Measurements from ENCODE around the gene NDRG4.

Gene NDRG4

DNA sequence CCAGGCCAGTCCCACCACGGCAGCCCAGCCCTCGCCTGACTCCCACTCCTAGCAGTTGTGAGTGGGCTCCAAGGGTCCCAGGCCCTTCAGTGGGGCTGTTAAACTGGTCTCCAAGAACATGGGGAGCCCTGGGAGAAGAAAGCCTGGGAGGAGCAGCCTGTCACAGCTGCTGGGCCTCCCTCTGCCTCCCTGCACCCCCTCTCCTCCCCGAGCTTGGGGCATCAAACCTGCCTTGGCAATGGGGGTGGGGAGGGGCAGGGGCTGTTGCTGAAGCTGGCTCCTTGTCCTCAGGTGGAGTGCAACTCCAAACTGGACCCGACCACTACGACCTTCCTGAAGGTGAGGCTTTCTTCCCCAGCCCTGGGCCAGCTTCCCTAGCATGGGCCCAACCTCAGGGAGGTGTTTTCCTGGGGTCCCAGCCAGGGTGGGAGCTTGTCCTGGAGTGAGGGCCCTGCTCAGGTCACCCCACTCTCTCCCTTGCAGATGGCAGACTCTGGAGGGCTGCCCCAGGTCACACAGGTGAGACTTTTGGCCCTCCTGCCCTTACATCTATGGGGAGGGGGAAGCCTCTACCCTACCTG lies 8.8 kb downstream of the NDRG4 start:
- Histone ChIP-seq H3K4me1 (ENCODE audit: control insufficient read depth, insufficient read depth, low read length) (no peaks in the 10 kb centered on the region), H3K36me3 (ENCODE audit: insufficient read depth, low read length) (no peaks in the 10 kb centered on the region), H3K27me3 (ENCODE audit: control insufficient read depth, insufficient read depth, low read length) (no peaks in the 10 kb centered on the region), H3K4me3 (ENCODE audit: low read length) (no peak overlapping the region), H3K9me3 (replicated peaks; ENCODE audit: low read length) (no peaks in the 10 kb centered on the region), H3K9ac (ENCODE audit: low read depth, low read length) (no peak overlapping the region), H3K4me2 (ENCODE audit: low read length) (no peak overlapping the region)

DNA sequence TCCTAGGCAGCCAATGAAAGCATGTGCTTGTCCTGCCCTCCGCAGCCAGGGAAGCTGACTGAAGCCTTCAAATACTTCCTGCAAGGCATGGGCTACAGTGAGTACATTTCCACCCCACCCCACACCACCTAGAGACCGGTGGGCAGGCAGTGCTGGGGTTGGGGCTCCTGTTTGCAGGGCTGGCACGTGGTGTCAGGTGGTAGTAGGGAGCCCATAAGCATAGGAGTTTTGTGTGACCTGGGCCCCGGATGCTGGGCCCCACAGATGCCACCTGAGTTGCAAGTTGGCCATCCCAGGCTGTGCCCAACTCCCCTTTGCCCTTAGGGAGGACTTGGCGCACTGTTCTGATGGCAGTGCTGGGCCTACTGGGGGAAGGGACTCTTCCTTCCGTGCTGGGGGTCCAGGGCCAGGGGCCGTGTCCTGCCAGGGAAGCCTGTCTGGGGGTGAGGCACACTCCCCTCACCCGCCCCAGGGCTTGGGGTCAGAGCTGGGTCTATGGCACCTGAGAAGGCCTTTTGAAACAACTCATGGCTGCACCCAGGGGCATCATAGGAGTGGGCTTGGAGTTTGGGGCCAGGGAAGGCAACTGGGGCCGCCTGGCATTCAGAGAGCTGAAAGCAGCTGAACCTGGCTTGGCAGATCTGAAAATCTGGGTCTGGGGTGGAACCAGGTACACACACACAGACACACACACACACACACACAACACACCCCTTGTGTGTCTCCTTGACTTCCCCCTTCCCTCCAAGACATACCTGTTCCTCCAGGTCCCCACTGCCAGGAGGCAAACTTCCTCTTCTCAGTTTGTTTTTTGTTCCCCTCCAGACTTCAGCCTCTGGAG lies 9.5 kb downstream of the NDRG4 start:
- Histone ChIP-seq H3K4me2 (ENCODE audit: low read length) (no peak overlapping the region), H3K9ac (ENCODE audit: low read depth, low read length) (no peak overlapping the region), H3K36me3 (ENCODE audit: insufficient read depth, low read length) (no peaks in the 10 kb centered on the region), H3K9me3 (replicated peaks; ENCODE audit: low read length) (no peaks in the 10 kb centered on the region), H3K4me3 (ENCODE audit: low read length) (no peak overlapping the region), H3K27me3 (ENCODE audit: control insufficient read depth, insufficient read depth, low read length) (no peaks in the 10 kb centered on the region), H3K4me1 (ENCODE audit: control insufficient read depth, insufficient read depth, low read length) (peaks cover 1% of the 10 kb centered on the region)

DNA sequence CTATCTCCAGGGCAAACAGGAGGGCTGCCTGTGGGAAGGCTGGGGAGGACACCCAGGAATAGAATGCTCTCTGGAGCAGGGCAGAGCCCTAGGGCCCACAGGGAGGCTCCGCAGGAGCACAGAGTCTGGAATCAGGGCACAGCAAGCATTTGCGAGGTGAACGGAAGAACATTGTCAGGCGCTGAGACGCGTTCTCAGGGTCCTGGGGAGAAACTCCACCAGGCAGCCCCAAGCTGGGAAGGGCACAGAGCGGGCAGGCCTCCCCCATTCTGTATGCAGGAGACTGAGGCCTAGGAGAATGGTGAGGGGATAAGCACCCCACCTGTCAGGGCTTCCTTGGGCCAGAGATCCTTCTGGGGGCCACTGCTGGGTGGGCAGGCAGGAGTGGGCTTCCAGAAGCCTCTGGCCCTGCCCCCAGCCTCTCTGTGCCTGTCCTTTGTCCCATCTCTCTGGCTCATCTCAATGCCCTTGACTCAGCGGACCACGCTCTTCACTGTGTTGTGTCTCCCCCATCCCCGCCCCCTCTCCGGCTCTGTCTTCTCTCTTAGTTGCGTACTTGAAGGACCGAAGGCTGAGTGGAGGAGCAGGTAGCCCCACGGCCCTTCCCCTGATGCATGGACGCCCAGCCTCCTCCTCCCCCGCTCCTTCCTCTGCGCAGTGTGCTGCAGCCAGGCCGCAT lies 10.3 kb downstream of the NDRG4 start:
- H3K9me3 ChIP-seq (replicated peaks; ENCODE audit: low read length) = no peaks in the 10 kb centered on the region
- no peak overlapping the region for H3K4me3 ChIP-seq (ENCODE audit: low read length)
- peaks cover 8% of the 10 kb centered on the region for H3K4me1 ChIP-seq (ENCODE audit: control insufficient read depth, insufficient read depth, low read length)
- no peaks in the 10 kb centered on the region for H3K36me3 ChIP-seq (ENCODE audit: insufficient read depth, low read length)
- H3K4me2 ChIP-seq (ENCODE audit: low read length) = no peak overlapping the region
- no peak overlapping the region for H3K9ac ChIP-seq (ENCODE audit: low read depth, low read length)
- no peaks in the 10 kb centered on the region for H3K27me3 ChIP-seq (ENCODE audit: control insufficient read depth, insufficient read depth, low read length)

DNA sequence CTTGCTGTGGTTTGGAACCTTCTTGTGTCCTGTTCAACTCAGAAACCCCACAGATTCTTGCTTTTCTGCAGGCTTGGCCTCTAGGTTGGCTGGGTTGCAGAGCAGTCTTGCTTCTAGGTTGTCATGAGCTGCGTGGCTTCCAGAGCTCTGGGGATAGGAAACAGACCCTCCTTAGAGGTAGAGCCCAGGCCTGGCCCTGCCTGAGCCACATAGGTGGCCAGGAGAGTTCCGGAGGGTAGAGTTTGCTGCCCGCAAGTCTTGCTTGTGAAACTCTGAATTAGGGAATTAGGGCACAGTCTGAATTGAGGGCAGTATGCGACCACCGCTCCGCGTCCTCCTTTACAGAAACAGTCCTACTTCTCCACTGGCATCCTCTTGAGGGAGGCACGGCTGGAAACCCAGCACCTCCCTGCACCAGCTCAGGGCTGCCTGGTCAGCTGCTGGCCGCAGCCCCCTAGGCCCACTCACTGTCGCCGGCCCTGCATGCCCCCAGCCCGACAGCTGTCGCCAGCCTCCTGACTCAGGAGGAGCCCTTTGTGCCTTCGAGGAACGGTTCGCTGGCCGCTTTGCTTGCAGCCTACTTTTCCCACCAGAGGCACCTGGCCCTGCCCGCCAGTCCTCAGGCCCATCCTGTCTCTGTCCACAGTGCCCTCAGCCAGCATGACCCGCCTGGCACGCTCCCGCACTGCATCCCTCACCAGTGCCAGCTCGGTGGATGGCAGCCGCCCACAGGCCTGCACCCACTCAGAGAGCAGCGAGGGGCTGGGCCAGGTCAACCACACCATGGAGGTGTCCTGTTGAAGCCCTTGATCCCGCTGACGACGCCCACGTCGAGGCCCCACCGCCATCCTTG lies 11.1 kb downstream of the NDRG4 start:
- Histone ChIP-seq H3K9me3 (replicated peaks; ENCODE audit: low read length) (no peaks in the 10 kb centered on the region), H3K9ac (ENCODE audit: low read depth, low read length) (no peak overlapping the region), H3K4me1 (ENCODE audit: control insufficient read depth, insufficient read depth, low read length) (peaks cover 8% of the 10 kb centered on the region), H3K4me3 (ENCODE audit: low read length) (no peak overlapping the region), H3K27me3 (ENCODE audit: control insufficient read depth, insufficient read depth, low read length) (no peaks in the 10 kb centered on the region), H3K36me3 (ENCODE audit: insufficient read depth, low read length) (no peaks in the 10 kb centered on the region), H3K4me2 (ENCODE audit: low read length) (no peak overlapping the region)

DNA sequence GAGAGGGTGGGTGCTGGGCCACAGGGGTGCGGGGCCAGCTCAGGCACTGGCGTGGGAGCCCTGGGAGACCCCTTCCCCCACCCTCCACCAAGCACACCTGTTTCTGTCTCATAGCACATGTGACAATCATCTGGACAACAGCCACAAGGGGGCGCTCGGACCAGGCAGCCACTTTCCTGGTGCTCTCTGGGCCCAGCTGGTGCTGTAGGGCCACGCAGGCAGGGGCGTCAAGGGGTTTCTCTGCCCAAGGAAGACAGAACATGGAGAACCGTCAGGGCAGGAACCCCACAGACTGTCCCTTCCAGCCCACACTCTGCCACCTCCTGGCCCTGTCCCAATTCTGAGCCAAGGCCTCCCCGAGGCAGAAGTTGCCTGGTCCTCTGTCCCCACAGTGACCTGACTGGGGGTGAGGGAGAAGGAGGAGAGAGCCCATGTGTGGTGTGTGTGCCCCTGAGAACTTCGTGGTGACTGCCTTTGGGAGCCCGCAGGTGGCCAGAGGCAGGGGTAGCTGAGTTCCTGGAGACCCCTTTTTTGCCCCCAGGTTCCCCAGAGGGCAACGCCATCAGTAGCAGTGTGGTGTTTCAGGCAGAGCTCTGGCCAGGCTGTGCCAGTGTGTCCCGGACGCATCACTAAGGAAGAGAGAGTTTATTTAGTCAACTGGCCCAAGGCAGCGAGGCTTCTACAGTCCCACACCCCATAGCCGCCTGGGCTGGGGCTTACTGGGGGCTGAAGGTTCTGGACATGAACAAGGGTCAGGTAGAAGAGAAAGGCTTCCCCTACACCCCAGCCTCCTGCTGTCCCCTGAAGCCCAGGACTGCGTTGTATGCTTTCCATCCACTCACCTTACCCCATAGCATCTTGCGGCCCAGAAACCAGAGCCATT lies 12.2 kb downstream of the NDRG4 start:
- no peak overlapping the region for H3K4me3 ChIP-seq (ENCODE audit: low read length)
- H3K9ac ChIP-seq (ENCODE audit: low read depth, low read length) = no peak overlapping the region
- H3K36me3 ChIP-seq (ENCODE audit: insufficient read depth, low read length) = peaks cover 9% of the 10 kb centered on the region
- peaks cover 14% of the 10 kb centered on the region for H3K4me1 ChIP-seq (ENCODE audit: control insufficient read depth, insufficient read depth, low read length)
- no peaks in the 10 kb centered on the region for H3K9me3 ChIP-seq (replicated peaks; ENCODE audit: low read length)
- no peak overlapping the region for H3K4me2 ChIP-seq (ENCODE audit: low read length)
- no peaks in the 10 kb centered on the region for H3K27me3 ChIP-seq (ENCODE audit: control insufficient read depth, insufficient read depth, low read length)

DNA sequence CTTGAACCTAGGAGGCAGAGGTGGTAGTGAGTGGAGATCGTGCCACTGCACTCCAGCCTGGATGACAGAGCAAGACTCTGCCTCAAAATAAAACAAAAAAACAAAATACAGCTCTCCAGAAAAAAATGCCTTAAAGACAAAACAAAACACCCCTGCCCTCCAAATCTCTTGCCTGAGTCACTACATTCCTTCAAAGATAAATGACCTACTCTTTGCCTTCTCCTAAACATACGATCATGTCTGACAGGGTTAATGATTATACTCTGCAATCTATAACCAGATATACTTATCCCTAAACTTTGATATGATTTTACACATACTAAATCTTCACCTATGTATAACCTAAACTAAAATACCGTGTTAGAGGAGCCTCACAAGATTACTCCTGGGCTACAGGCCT lies 13.9 kb downstream of the NDRG4 start:
- no peaks in the 10 kb centered on the region for H3K27me3 ChIP-seq (ENCODE audit: control insufficient read depth, insufficient read depth, low read length)
- peaks cover 14% of the 10 kb centered on the region for H3K4me1 ChIP-seq (ENCODE audit: control insufficient read depth, insufficient read depth, low read length)
- no peaks in the 10 kb centered on the region for H3K9me3 ChIP-seq (replicated peaks; ENCODE audit: low read length)
- no peak overlapping the region for H3K9ac ChIP-seq (ENCODE audit: low read depth, low read length)
- peaks cover 26% of the 10 kb centered on the region for H3K36me3 ChIP-seq (ENCODE audit: insufficient read depth, low read length)
- H3K4me2 ChIP-seq (ENCODE audit: low read length) = no peak overlapping the region
- no peak overlapping the region for H3K4me3 ChIP-seq (ENCODE audit: low read length)

DNA sequence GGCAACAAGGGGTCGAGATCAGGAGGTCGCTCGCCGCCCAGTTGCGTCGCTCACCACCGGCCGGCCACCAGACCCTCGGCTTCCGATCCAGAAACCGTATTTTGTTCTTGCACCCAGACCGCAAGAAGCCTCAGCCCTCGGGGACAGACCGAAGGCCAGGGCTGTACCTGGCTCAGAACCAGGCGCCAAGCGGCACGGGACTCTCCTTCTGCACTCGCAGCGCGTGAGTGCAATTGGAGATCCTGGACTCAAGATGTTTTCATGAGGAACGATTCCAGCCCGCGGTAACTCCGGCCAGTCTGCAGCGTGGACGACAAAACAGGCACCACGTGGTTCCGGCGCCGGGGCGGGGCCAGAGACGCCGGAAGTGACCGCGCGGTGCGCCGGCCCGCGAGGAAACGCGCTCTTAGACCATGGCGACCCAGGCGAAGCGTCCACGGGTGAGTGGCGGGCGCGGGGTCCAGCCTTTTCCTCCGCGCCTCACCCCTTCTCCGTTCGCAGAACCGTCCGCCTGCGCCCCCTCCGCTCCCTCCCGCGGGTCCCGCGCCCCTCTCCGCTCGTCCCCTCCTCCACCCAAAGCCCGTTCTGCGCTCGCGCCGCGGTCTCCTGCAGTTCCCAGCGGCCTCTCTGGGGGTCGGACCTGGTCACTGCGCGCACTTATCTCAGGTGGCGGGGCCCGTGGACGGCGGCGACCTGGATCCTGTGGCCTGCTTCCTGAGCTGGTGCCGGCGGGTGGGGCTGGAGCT lies 15.4 kb downstream of the NDRG4 start, which contains the start of gene SETD6:
TSS of gene SETD6 (plus strand) at position 393 of the 746 bp plus-strand sequence. CDS start at position 414, 21 bp downstream.
- peak within 1 kb of the TSS; percentile 99 for H3K4me2 ChIP-seq (ENCODE audit: low read length)
- H3K9me3 ChIP-seq (replicated peaks; ENCODE audit: low read length) = no peaks in the 10 kb centered on the region
- H3K4me3 ChIP-seq (ENCODE audit: low read length) = peak within 1 kb of the TSS; percentile 89
- H3K9ac ChIP-seq (ENCODE audit: low read depth, low read length) = peak within 1 kb of the TSS; percentile 83
- peaks cover 14% of the 10 kb centered on the region for H3K4me1 ChIP-seq (ENCODE audit: control insufficient read depth, insufficient read depth, low read length)
- H3K27me3 ChIP-seq (ENCODE audit: control insufficient read depth, insufficient read depth, low read length) = no peaks in the 10 kb centered on the region
- peaks cover 40% of the 10 kb centered on the region for H3K36me3 ChIP-seq (ENCODE audit: insufficient read depth, low read length)

DNA sequence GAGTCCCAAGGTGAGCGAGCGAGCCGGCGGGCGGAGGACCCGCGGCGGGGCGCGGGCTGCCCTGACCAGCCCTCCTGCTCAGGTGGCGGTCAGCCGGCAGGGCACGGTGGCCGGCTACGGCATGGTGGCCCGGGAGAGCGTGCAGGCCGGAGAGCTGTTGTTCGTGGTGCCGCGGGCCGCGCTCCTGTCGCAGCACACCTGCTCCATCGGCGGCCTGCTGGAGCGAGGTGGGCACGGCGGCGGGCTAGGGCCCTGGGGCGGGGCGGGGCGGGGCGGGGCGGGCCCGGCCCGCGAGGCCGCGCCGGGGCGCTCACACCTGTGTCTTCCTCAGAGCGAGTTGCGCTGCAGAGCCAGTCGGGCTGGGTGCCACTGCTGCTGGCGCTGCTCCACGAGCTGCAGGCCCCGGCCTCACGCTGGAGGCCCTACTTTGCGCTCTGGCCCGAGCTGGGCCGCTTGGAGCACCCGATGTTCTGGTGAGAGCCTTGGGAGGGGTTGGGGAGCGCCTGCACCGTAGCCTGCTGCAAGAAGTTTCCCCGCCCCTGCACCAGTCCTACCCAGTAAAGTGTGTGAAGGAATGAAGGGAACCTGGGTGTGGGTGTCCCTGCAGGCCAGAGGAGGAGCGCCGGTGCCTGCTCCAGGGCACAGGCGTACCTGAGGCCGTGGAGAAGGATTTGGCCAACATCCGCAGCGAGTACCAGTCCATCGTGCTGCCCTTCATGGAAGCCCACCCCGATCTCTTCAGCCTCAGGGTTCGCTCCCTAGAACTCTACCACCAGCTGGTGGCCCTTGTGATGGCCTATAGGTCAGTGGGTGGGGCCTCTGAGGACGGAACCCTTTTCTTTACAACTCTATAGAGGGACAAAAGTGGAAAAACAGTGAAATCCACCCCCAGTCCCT lies 16.2 kb downstream of the NDRG4 start:
- no peaks in the 10 kb centered on the region for H3K9me3 ChIP-seq (replicated peaks; ENCODE audit: low read length)
- H3K4me3 ChIP-seq (ENCODE audit: low read length) = peak overlapping the region; percentile 89
- H3K9ac ChIP-seq (ENCODE audit: low read depth, low read length) = peak overlapping the region; percentile 83
- no peaks in the 10 kb centered on the region for H3K27me3 ChIP-seq (ENCODE audit: control insufficient read depth, insufficient read depth, low read length)
- H3K4me2 ChIP-seq (ENCODE audit: low read length) = peak overlapping the region; percentile 99
- peaks cover 48% of the 10 kb centered on the region for H3K36me3 ChIP-seq (ENCODE audit: insufficient read depth, low read length)
- H3K4me1 ChIP-seq (ENCODE audit: control insufficient read depth, insufficient read depth, low read length) = peaks cover 14% of the 10 kb centered on the region

DNA sequence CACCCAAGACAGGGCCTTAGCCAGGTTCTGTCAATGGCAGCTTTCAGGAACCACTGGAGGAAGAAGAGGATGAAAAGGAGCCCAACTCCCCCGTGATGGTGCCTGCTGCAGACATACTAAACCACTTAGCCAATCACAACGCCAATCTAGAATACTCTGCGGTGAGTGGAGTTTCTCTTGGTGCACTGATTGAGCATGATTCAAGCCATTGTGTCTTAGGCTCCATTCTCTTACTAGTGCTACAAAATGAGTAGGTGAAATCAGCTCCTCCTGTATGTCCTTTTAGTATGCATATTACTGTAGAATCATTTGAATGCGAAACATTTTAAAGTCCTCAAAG lies 16.8 kb downstream of the NDRG4 start:
- Histone ChIP-seq H3K4me1 (ENCODE audit: control insufficient read depth, insufficient read depth, low read length) (peaks cover 14% of the 10 kb centered on the region), H3K27me3 (ENCODE audit: control insufficient read depth, insufficient read depth, low read length) (no peaks in the 10 kb centered on the region), H3K4me3 (ENCODE audit: low read length) (no peak overlapping the region)

More for the DNA sequence above, 16.8 kb downstream of the NDRG4 start:
- Histone ChIP-seq H3K36me3 (ENCODE audit: insufficient read depth, low read length) (peaks cover 50% of the 10 kb centered on the region), H3K9ac (ENCODE audit: low read depth, low read length) (no peak overlapping the region), H3K9me3 (replicated peaks; ENCODE audit: low read length) (no peaks in the 10 kb centered on the region), H3K4me2 (ENCODE audit: low read length) (peak overlapping the region; percentile 99)

All from skeletal muscle satellite cell (primary cell).